ENCODE results near the gene RPL10A. TPM values are rescaled to one million over a fixed set of nuclear protein-coding genes. Genes with fewer than 3 reads are reported as not detected.

RPL10A gene
- polyA plus RNA-seq, 1 donor (not counting 4 experiments of a cell fraction or from before 2014, with no cell fraction given), result 2,462 TPM

- H3K27ac ChIP-seq (ENCODE audit: control insufficient read depth, insufficient read depth, low read length), result no peak overlapping the region
- H3K79me2 ChIP-seq (ENCODE audit: control insufficient read depth, insufficient read depth, low read length), result no peaks in the 10 kb centered on the region
- H3K4me2 ChIP-seq (ENCODE audit: control insufficient read depth, extremely low read depth, insufficient read depth, low read depth, low read length), result no peak overlapping the region
- no peak for FAIRE-seq
- no peaks in the 10 kb centered on the region for H4K20me1 ChIP-seq (ENCODE audit: control insufficient read depth, extremely low read depth, insufficient read depth, low read length)
- H3K4me1 ChIP-seq (ENCODE audit: control insufficient read depth, extremely low read depth, insufficient read depth, low read length), result peaks cover 11% of the 10 kb centered on the region
- H3K4me3 ChIP-seq (ENCODE audit: control insufficient read depth in 2 of 3, extremely low read depth in 1 of 3, insufficient read depth in 2 of 3, low read depth in 1 of 3, low read length in 3 of 3), result no peak overlapping the region
- no peaks in the 10 kb centered on the region for H3K27me3 ChIP-seq (ENCODE audit: control insufficient read depth, extremely low read depth, insufficient read depth, low read length)
- H3K9me1 ChIP-seq (ENCODE audit: control insufficient read depth, extremely low read depth, insufficient read depth, low read length), result no peaks in the 10 kb centered on the region
- TF ChIP-seq, protein P1, sequence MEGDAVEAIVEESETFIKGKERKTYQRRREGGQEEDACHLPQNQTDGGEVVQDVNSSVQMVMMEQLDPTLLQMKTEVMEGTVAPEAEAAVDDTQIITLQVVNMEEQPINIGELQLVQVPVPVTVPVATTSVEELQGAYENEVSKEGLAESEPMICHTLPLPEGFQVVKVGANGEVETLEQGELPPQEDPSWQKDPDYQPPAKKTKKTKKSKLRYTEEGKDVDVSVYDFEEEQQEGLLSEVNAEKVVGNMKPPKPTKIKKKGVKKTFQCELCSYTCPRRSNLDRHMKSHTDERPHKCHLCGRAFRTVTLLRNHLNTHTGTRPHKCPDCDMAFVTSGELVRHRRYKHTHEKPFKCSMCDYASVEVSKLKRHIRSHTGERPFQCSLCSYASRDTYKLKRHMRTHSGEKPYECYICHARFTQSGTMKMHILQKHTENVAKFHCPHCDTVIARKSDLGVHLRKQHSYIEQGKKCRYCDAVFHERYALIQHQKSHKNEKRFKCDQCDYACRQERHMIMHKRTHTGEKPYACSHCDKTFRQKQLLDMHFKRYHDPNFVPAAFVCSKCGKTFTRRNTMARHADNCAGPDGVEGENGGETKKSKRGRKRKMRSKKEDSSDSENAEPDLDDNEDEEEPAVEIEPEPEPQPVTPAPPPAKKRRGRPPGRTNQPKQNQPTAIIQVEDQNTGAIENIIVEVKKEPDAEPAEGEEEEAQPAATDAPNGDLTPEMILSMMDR (optimal IDR thresholded peaks at IDR 0.05 in 1 of 3, IDR thresholded peaks at IDR 0.05 in 1 of 3, conservative IDR thresholded peaks at IDR 0.05 in 1 of 3; ENCODE audit: extremely low read depth in 1 of 3, insufficient read depth in 2 of 3, low read length in 3 of 3), result no peak
- H2AFZ ChIP-seq (ENCODE audit: control insufficient read depth, low read length), result no peak overlapping the region
- no peaks in the 10 kb centered on the region for H3K9me3 ChIP-seq (ENCODE audit: control insufficient read depth, low read depth, low read length)
- H3K9ac ChIP-seq (ENCODE audit: control insufficient read depth, extremely low read depth, insufficient read depth, low read length), result no peak overlapping the region
- H3K36me3 ChIP-seq (ENCODE audit: control insufficient read depth in 2 of 2, extremely low read depth in 1 of 2, insufficient read depth in 2 of 2, low read length in 2 of 2), result no peaks in the 10 kb centered on the region
- dilution Hi-C loops (cut with MboI; ENCODE audit: extremely low pct_ligation_motif_present, low sequenced_read_pairs), result no loop called here
- DNase-seq (ENCODE audit: low read depth, low spot score), result no peak
Measured at GRCh38 chr6:35439308-35439707, 28.9 kb upstream of the RPL10A start.

- no peak for DNase-seq (ENCODE audit: low read depth, low spot score)
- H3K36me3 ChIP-seq (ENCODE audit: control insufficient read depth in 2 of 2, extremely low read depth in 1 of 2, insufficient read depth in 2 of 2, low read length in 2 of 2), result no peaks in the 10 kb centered on the region
- no peak overlapping the region for H2AFZ ChIP-seq (ENCODE audit: control insufficient read depth, low read length)
- peaks cover 11% of the 10 kb centered on the region for H3K4me1 ChIP-seq (ENCODE audit: control insufficient read depth, extremely low read depth, insufficient read depth, low read length)
- no peaks in the 10 kb centered on the region for H3K9me1 ChIP-seq (ENCODE audit: control insufficient read depth, extremely low read depth, insufficient read depth, low read length)
- no peak overlapping the region for H3K27ac ChIP-seq (ENCODE audit: control insufficient read depth, insufficient read depth, low read length)
- no peak overlapping the region for H3K9ac ChIP-seq (ENCODE audit: control insufficient read depth, extremely low read depth, insufficient read depth, low read length)
- no peak for TF ChIP-seq EZH2 (IDR thresholded peaks at IDR 0.05; ENCODE audit: low read length)
- TF ChIP-seq, protein P1 (optimal IDR thresholded peaks at IDR 0.05 in 1 of 3, IDR thresholded peaks at IDR 0.05 in 1 of 3, conservative IDR thresholded peaks at IDR 0.05 in 1 of 3; ENCODE audit: extremely low read depth in 1 of 3, insufficient read depth in 2 of 3, low read length in 3 of 3), result no peak
- dilution Hi-C loops (cut with MboI; ENCODE audit: extremely low pct_ligation_motif_present, low sequenced_read_pairs), result no loop called here
- no peaks in the 10 kb centered on the region for H3K9me3 ChIP-seq (ENCODE audit: control insufficient read depth, low read depth, low read length)
- no peaks in the 10 kb centered on the region for H4K20me1 ChIP-seq (ENCODE audit: control insufficient read depth, extremely low read depth, insufficient read depth, low read length)
- no peak overlapping the region for H3K4me2 ChIP-seq (ENCODE audit: control insufficient read depth, extremely low read depth, insufficient read depth, low read depth, low read length)
- no peaks in the 10 kb centered on the region for H3K79me2 ChIP-seq (ENCODE audit: control insufficient read depth, insufficient read depth, low read length)
- no peaks in the 10 kb centered on the region for H3K27me3 ChIP-seq (ENCODE audit: control insufficient read depth, extremely low read depth, insufficient read depth, low read length)
- no peak for FAIRE-seq
- H3K4me3 ChIP-seq (ENCODE audit: control insufficient read depth in 2 of 3, extremely low read depth in 1 of 3, insufficient read depth in 2 of 3, low read depth in 1 of 3, low read length in 3 of 3), result no peak overlapping the region
Measured at GRCh38 chr6:35441205-35441604, 27.0 kb upstream of the RPL10A start.
